Calu3 (cell line): ENCODE data around the gene ACVR2B. TPM values are rescaled to one million over a fixed set of nuclear protein-coding genes. Genes with fewer than 3 reads are reported as not detected.

Source experiments
- BruUV-seq: library from RNA; stranded (reverse); fragments of 400-500 nt; replicated peaks from 2 replicates; lab custom pipeline; 2021; lab: Mats Ljungman, UMichigan
- CTCF ChIA-PET: fragments of 300-600 bp; sonication (Branson Sonifier 250); formaldehyde crosslinking; loops from one replicate; lab custom pipeline; 2022; ENCODE audit warnings: antibody characterized with exemption; lab: Charles Lee
- DNase-seq: peaks from one replicate; pipeline ENCODE4 v3.0.0; 2022
- H3K27ac Mint-ChIP-seq: one replicate; pipeline ENCODE4 v1.8.0; 2022; ENCODE audit warnings: mixed read lengths; ENCODE audit not compliant: unreplicated experiment
- H3K27me3 Mint-ChIP-seq: one replicate; pipeline ENCODE4 v1.8.0; 2022; ENCODE audit warnings: mixed read lengths; ENCODE audit not compliant: unreplicated experiment
- H3K36me3 Mint-ChIP-seq: one replicate; pipeline ENCODE4 v1.8.0; 2022; ENCODE audit warnings: mild to moderate bottlenecking, moderate library complexity, mixed read lengths; ENCODE audit not compliant: insufficient read depth, unreplicated experiment
- H3K4me1 Mint-ChIP-seq: one replicate; pipeline ENCODE4 v1.8.0; 2022; ENCODE audit warnings: mild to moderate bottlenecking, low read depth, mixed read lengths; ENCODE audit not compliant: unreplicated experiment
- H3K4me3 Mint-ChIP-seq: one replicate; pipeline ENCODE4 v1.8.0; 2022; ENCODE audit warnings: mild to moderate bottlenecking, low read depth, moderate library complexity, mixed read lengths; ENCODE audit not compliant: unreplicated experiment
- H3K9me3 Mint-ChIP-seq: one replicate; pipeline ENCODE4 v1.8.0; 2022; ENCODE audit warnings: low read depth, mixed read lengths; ENCODE audit not compliant: unreplicated experiment
- CTCF ChIP-seq: fragments of 200-600 bp; IDR thresholded peaks from one replicate; pipeline ENCODE4 v1.8.0; 2022; ENCODE audit warnings: antibody characterized with exemption; ENCODE audit not compliant: unreplicated experiment
- intact Hi-C: fragments of 100-400 bp; cut with micrococcal nuclease; formaldehyde crosslinking; loops from one replicate; pipeline ENCODE4 v1.10.0; 2022; ENCODE audit not compliant: unreplicated experiment
- total RNA-seq: library from RNA; stranded (reverse); gene quantifications from 2 replicates; pipeline ENCODE4 v1.2.3, GENCODE V29; 2022

Gene ACVR2B
- total RNA-seq, 1 experiment from 2014 or later: 6.2 TPM

DNA sequence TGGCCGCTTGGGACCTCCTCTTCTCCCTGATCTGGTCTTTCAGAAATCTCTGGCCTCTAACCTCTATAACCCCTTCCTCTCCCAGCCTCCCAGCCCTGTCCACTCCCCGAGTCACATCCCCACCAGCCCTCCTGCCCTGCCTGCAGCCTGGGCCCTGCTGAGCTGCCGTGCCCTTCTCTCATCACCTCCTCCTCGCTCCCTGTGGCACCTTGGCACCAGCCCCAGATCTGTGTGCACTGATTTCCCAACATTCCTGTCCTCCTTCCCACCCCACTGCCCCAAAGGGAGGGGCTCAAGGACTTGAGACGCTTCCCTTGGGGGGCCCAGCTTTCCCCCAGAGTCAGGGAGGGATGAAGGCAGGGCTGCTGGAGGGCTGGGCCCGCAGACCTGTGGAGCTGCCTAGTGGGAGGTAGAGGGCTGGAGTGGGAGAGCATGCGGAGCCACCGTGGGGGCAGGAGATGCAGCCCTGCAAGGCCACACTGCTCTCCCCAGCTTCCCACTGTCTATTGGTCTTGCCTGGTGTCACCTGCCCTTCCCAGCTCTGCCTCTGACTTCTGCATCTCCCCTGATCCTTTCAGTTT, 85.2 kb downstream of the ACVR2B start:
- Mint-ChIP-seq H3K36me3 (peaks cover 5% of the 10 kb centered on the region), H3K4me1 (no peaks in the 10 kb centered on the region), H3K27ac (no peak overlapping the region), H3K4me3 (no peak overlapping the region), H3K27me3 (peaks cover 24% of the 10 kb centered on the region), H3K9me3 (peaks cover 3% of the 10 kb centered on the region)
- no peak for TF ChIP-seq CTCF
- intact Hi-C loops: no loop called here
- no TSS peak for BruUV-seq
- CTCF ChIA-PET: no interaction called here
- no peak for DNase-seq

DNA sequence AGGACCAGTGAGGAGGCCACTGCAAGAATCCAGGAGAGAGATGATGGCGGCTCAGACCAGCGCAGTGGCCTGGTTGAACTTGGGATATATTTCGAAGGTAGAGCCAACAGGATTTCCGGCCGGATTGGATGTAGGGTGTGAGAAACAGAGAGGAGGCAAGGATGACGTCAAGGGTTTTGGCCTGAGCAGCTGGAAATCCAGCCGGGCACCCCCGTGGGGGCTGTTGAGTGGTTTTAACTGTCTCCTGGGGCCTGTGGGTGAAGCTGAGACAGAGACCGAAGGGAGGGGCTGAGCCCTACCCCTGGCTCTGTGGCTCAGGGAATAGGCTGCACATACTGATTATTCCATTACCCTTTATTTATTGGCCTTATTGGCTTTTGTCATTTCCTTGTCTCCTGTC, 88.1 kb downstream of the ACVR2B start:
- TF ChIP-seq CTCF: no peak
- H3K27ac Mint-ChIP-seq: no peak overlapping the region

More for the DNA sequence above, 88.1 kb downstream of the ACVR2B start:
- BruUV-seq: no TSS peak
- CTCF ChIA-PET: interaction anchor here (0.6 kb wide), 2 partner anchors 66 to 155 kb away, joined by 3 read pairs; no protein-coding TSS in a partner anchor
- intact Hi-C loops: no loop called here
- Mint-ChIP-seq H3K27me3 (peaks cover 48% of the 10 kb centered on the region), H3K4me1 (no peaks in the 10 kb centered on the region), H3K9me3 (no peaks in the 10 kb centered on the region), H3K36me3 (peaks cover 5% of the 10 kb centered on the region), H3K4me3 (no peak overlapping the region)
- no peak for DNase-seq

Other genes with a start within 250 kb of the ACVR2B start
- 3.2 and 3.5 TPM in 2 replicates for gene SLC22A13, start 188.1 kb upstream of the ACVR2B start, total RNA-seq
- gene SLC22A14, start 171.6 kb upstream of the ACVR2B start, total RNA-seq: 1.8 and 2.1 TPM in 2 replicates
- 11.1 and 12.2 TPM in 2 replicates for gene XYLB, start 107.1 kb upstream of the ACVR2B start, total RNA-seq
- 11.2 and 13.2 TPM in 2 replicates for gene EXOG, start 42.5 kb downstream of the ACVR2B start, total RNA-seq
- 0.42 and 0.61 TPM in 2 replicates for gene SCN5A, start 195.8 kb downstream of the ACVR2B start, total RNA-seq